ENCODE data around the gene SSTR1. TPM values are rescaled to one million over a fixed set of nuclear protein-coding genes. Genes with fewer than 3 reads are reported as not detected.

Gene SSTR1
- total RNA-seq, 2 donors from 2014 or later, result not detected

GRCh38 chr14:38206689-38207376 lies 871 bp upstream of the SSTR1 start:
- H3K4me1 Mint-ChIP-seq, result peaks cover 10% of the 10 kb centered on the region
- DNase-seq (no peak), ATAC-seq (no peak)
- no peak overlapping the region for H3K4me3 Mint-ChIP-seq
- no peak overlapping the region for H3K27ac Mint-ChIP-seq
- peaks cover 46% of the 10 kb centered on the region for H3K27me3 Mint-ChIP-seq
- no peaks in the 10 kb centered on the region for H3K9me3 ChIP-seq (ENCODE audit: control insufficient read depth, low read length, poor library complexity, severe bottlenecking)
- H3K36me3 Mint-ChIP-seq (ENCODE audit: low read depth), result peaks cover 8% of the 10 kb centered on the region

- peaks cover 11% of the 10 kb centered on the region for H3K4me1 Mint-ChIP-seq
- H3K27me3 Mint-ChIP-seq, result peaks cover 49% of the 10 kb centered on the region
- ATAC-seq (no peak), DNase-seq (no peak)
- H3K4me3 Mint-ChIP-seq, result peak overlapping the region; percentile 81
- no peaks in the 10 kb centered on the region for H3K9me3 ChIP-seq (ENCODE audit: control insufficient read depth, low read length, poor library complexity, severe bottlenecking)
- H3K36me3 Mint-ChIP-seq (ENCODE audit: low read depth), result peaks cover 8% of the 10 kb centered on the region
- no peak overlapping the region for H3K27ac Mint-ChIP-seq
Observed at GRCh38 chr14:38207377-38207735, 348 bp upstream of the SSTR1 start.

DNA sequence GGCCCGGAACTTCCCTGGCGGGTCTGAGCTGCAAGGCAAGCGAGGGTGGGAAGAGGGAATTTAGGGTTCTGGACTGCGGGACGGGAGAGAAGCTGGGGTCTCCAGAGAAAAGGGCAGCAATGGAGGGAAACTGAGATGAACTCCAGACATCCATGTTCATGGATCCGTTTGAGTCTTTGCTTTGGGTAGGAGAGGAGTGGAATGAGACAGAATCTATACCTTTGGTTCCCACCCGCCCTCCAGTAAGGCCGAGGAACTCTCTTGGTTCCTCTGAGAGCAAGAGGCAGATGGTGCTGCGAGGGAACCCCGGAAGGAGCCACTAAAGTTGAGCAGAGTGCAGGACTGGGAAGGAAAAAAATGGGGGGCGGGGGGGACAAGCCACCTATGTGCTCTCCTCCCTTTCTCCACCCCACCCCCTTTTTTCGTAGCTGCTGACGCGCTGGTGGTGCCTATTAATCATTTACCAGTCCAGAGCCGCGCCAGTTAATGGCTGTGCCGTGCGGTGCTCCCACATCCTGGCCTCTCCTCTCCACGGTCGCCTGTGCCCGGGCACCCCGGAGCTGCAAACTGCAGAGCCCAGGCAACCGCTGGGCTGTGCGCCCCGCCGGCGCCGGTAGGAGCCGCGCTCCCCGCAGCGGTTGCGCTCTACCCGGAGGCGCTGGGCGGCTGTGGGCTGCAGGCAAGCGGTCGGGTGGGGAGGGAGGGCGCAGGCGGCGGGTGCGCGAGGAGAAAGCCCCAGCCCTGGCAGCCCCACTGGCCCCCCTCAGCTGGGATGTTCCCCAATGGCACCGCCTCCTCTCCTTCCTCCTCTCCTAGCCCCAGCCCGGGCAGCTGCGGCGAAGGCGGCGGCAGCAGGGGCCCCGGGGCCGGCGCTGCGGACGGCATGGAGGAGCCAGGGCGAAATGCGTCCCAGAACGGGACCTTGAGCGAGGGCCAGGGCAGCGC lies 1.2 kb downstream of the SSTR1 start:
- peaks cover 11% of the 10 kb centered on the region for H3K4me1 Mint-ChIP-seq
- DNase-seq (no peak), ATAC-seq (peak; percentile 58)
- H3K9me3 ChIP-seq (ENCODE audit: control insufficient read depth, low read length, poor library complexity, severe bottlenecking), result no peaks in the 10 kb centered on the region
- H3K36me3 Mint-ChIP-seq (ENCODE audit: low read depth), result peaks cover 8% of the 10 kb centered on the region
- H3K4me3 Mint-ChIP-seq, result peak overlapping the region; percentile 81
- peaks cover 56% of the 10 kb centered on the region for H3K27me3 Mint-ChIP-seq
- no peak overlapping the region for H3K27ac Mint-ChIP-seq

DNA sequence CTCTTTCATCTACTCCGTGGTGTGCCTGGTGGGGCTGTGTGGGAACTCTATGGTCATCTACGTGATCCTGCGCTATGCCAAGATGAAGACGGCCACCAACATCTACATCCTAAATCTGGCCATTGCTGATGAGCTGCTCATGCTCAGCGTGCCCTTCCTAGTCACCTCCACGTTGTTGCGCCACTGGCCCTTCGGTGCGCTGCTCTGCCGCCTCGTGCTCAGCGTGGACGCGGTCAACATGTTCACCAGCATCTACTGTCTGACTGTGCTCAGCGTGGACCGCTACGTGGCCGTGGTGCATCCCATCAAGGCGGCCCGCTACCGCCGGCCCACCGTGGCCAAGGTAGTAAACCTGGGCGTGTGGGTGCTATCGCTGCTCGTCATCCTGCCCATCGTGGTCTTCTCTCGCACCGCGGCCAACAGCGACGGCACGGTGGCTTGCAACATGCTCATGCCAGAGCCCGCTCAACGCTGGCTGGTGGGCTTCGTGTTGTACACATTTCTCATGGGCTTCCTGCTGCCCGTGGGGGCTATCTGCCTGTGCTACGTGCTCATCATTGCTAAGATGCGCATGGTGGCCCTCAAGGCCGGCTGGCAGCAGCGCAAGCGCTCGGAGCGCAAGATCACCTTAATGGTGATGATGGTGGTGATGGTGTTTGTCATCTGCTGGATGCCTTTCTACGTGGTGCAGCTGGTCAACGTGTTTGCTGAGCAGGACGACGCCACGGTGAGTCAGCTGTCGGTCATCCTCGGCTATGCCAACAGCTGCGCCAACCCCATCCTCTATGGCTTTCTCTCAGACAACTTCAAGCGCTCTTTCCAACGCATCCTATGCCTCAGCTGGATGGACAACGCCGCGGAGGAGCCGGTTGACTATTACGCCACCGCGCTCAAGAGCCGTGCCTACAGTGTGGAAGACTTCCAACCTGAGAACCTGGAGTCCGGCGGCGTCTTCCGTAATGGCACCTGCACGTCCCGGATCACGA lies 2.2 kb downstream of the SSTR1 start:
- no peaks in the 10 kb centered on the region for H3K9me3 ChIP-seq (ENCODE audit: control insufficient read depth, low read length, poor library complexity, severe bottlenecking)
- Mint-ChIP-seq H3K27me3 (peaks cover 56% of the 10 kb centered on the region), H3K4me3 (peak overlapping the region; percentile 68), H3K27ac (no peak overlapping the region), H3K36me3 (ENCODE audit: low read depth) (peaks cover 10% of the 10 kb centered on the region), H3K4me1 (peaks cover 11% of the 10 kb centered on the region)
- DNase-seq (no peak), ATAC-seq (no peak)

DNA sequence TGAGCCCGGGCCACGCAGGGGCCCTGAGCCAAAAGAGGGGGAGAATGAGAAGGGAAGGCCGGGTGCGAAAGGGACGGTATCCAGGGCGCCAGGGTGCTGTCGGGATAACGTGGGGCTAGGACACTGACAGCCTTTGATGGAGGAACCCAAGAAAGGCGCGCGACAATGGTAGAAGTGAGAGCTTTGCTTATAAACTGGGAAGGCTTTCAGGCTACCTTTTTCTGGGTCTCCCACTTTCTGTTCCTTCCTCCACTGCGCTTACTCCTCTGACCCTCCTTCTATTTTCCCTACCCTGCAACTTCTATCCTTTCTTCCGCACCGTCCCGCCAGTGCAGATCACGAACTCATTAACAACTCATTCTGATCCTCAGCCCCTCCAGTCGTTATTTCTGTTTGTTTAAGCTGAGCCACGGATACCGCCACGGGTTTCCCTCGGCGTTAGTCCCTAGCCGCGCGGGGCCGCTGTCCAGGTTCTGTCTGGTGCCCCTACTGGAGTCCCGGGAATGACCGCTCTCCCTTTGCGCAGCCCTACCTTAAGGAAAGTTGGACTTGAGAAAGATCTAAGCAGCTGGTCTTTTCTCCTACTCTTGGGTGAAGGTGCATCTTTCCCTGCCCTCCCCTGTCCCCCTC lies 3.0 kb downstream of the SSTR1 start:
- DNase-seq (no peak), ATAC-seq (no peak)
- Mint-ChIP-seq H3K4me1 (peaks cover 11% of the 10 kb centered on the region), H3K4me3 (peak overlapping the region; percentile 68), H3K27ac (no peak overlapping the region), H3K36me3 (ENCODE audit: low read depth) (peaks cover 10% of the 10 kb centered on the region), H3K27me3 (peaks cover 52% of the 10 kb centered on the region)
- H3K9me3 ChIP-seq (ENCODE audit: control insufficient read depth, low read length, poor library complexity, severe bottlenecking), result no peaks in the 10 kb centered on the region

- Mint-ChIP-seq H3K27me3 (peaks cover 52% of the 10 kb centered on the region), H3K36me3 (ENCODE audit: low read depth) (peaks cover 10% of the 10 kb centered on the region), H3K4me3 (no peak overlapping the region), H3K4me1 (peaks cover 11% of the 10 kb centered on the region), H3K27ac (no peak overlapping the region)
- no peaks in the 10 kb centered on the region for H3K9me3 ChIP-seq (ENCODE audit: control insufficient read depth, low read length, poor library complexity, severe bottlenecking)
- no peak for ATAC-seq
- no peak for DNase-seq
Observed at GRCh38 chr14:38211255-38211735, 3.6 kb downstream of the SSTR1 start.

DNA sequence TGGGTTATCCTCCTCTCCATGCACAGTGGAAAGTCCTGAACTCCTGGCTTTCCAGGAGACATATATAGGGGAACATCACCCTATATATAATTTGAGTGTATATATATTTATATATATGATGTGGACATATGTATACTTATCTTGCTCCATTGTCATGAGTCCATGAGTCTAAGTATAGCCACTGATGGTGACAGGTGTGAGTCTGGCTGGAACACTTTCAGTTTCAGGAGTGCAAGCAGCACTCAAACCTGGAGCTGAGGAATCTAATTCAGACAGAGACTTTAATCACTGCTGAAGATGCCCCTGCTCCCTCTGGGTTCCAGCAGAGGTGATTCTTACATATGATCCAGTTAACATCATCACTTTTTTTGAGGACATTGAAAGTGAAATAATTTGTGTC lies 4.4 kb downstream of the SSTR1 start:
- H3K4me1 Mint-ChIP-seq, result peaks cover 11% of the 10 kb centered on the region
- peaks cover 10% of the 10 kb centered on the region for H3K36me3 Mint-ChIP-seq (ENCODE audit: low read depth)
- peak overlapping the region; percentile 4 for H3K4me3 Mint-ChIP-seq
- DNase-seq (no peak), ATAC-seq (no peak)
- no peak overlapping the region for H3K27ac Mint-ChIP-seq
- H3K9me3 ChIP-seq (ENCODE audit: control insufficient read depth, low read length, poor library complexity, severe bottlenecking), result no peaks in the 10 kb centered on the region
- H3K27me3 Mint-ChIP-seq, result peaks cover 49% of the 10 kb centered on the region

GRCh38 chr14:38213001-38213400 lies 5.3 kb downstream of the SSTR1 start:
- DNase-seq (no peak), ATAC-seq (no peak)
- H3K27ac Mint-ChIP-seq, result no peak overlapping the region
- H3K9me3 ChIP-seq (ENCODE audit: control insufficient read depth, low read length, poor library complexity, severe bottlenecking), result no peaks in the 10 kb centered on the region
- peaks cover 40% of the 10 kb centered on the region for H3K27me3 Mint-ChIP-seq
- H3K4me1 Mint-ChIP-seq, result peaks cover 11% of the 10 kb centered on the region
- no peak overlapping the region for H3K4me3 Mint-ChIP-seq
- H3K36me3 Mint-ChIP-seq (ENCODE audit: low read depth), result peaks cover 10% of the 10 kb centered on the region

GRCh38 chr14:38217553-38217952 lies 9.8 kb downstream of the SSTR1 start:
- ATAC-seq, result no peak
- Mint-ChIP-seq H3K27ac (no peak overlapping the region), H3K4me1 (no peaks in the 10 kb centered on the region), H3K27me3 (peaks cover 7% of the 10 kb centered on the region), H3K36me3 (ENCODE audit: low read depth) (peaks cover 2% of the 10 kb centered on the region), H3K4me3 (no peak overlapping the region)
- DNase-seq, result no peak
- H3K9me3 ChIP-seq (ENCODE audit: control insufficient read depth, low read length, poor library complexity, severe bottlenecking), result no peaks in the 10 kb centered on the region

- no peaks in the 10 kb centered on the region for H3K9me3 ChIP-seq (ENCODE audit: control insufficient read depth, low read length, poor library complexity, severe bottlenecking)
- no peak overlapping the region for H3K4me3 Mint-ChIP-seq
- H3K4me1 Mint-ChIP-seq, result no peaks in the 10 kb centered on the region
- H3K36me3 Mint-ChIP-seq (ENCODE audit: low read depth), result no peaks in the 10 kb centered on the region
- H3K27ac Mint-ChIP-seq, result no peak overlapping the region
- H3K27me3 Mint-ChIP-seq, result no peaks in the 10 kb centered on the region
- ATAC-seq (no peak), DNase-seq (no peak)
Observed at GRCh38 chr14:38221077-38221476, 13.4 kb downstream of the SSTR1 start.

- H3K36me3 Mint-ChIP-seq (ENCODE audit: low read depth), result no peaks in the 10 kb centered on the region
- no peaks in the 10 kb centered on the region for H3K27me3 Mint-ChIP-seq
- no peak for DNase-seq
- no peak overlapping the region for H3K27ac Mint-ChIP-seq
- no peaks in the 10 kb centered on the region for H3K4me1 Mint-ChIP-seq
- H3K4me3 Mint-ChIP-seq, result no peak overlapping the region
- no peak for ATAC-seq
- H3K9me3 ChIP-seq (ENCODE audit: control insufficient read depth, low read length, poor library complexity, severe bottlenecking), result no peaks in the 10 kb centered on the region
Observed at GRCh38 chr14:38224338-38224737, 16.6 kb downstream of the SSTR1 start.

DNA sequence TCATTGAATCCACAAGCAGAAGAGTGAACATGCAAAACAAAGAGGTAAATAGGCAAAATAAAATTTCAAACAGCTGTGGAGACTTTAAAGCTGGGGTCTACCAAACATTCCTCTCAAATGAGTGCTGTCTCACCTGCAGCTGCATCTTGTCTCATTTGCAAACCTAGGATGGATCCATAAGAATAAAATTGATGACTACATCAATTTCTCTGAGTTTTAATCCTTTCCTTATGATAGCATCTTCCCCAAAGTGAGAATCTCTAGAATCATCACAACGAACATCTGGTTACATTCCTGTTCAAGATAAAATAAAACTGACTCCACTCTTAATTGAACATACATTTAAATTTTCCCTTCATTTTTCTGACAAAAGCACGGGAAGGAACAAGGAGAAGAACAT lies 18.2 kb downstream of the SSTR1 start:
- no peaks in the 10 kb centered on the region for H3K9me3 ChIP-seq (ENCODE audit: control insufficient read depth, low read length, poor library complexity, severe bottlenecking)
- ATAC-seq (no peak), DNase-seq (no peak)
- Mint-ChIP-seq H3K27me3 (no peaks in the 10 kb centered on the region), H3K27ac (no peak overlapping the region), H3K36me3 (ENCODE audit: low read depth) (no peaks in the 10 kb centered on the region), H3K4me3 (no peak overlapping the region), H3K4me1 (no peaks in the 10 kb centered on the region)
